NCI-H2227 treated with DMSO at 0.1 percent for 48 hours (cell line): ENCODE measurements around the gene ADIPOR2.
A peak's percentile ranks its signal among the peaks of the same experiment; 100 is the strongest.

Experiments
- DNase-seq: peaks from one replicate; lab custom pipeline; 2025; lab: John Stamatoyannopoulos, UW

ADIPOR2 gene, protein sequence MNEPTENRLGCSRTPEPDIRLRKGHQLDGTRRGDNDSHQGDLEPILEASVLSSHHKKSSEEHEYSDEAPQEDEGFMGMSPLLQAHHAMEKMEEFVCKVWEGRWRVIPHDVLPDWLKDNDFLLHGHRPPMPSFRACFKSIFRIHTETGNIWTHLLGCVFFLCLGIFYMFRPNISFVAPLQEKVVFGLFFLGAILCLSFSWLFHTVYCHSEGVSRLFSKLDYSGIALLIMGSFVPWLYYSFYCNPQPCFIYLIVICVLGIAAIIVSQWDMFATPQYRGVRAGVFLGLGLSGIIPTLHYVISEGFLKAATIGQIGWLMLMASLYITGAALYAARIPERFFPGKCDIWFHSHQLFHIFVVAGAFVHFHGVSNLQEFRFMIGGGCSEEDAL

DNA sequence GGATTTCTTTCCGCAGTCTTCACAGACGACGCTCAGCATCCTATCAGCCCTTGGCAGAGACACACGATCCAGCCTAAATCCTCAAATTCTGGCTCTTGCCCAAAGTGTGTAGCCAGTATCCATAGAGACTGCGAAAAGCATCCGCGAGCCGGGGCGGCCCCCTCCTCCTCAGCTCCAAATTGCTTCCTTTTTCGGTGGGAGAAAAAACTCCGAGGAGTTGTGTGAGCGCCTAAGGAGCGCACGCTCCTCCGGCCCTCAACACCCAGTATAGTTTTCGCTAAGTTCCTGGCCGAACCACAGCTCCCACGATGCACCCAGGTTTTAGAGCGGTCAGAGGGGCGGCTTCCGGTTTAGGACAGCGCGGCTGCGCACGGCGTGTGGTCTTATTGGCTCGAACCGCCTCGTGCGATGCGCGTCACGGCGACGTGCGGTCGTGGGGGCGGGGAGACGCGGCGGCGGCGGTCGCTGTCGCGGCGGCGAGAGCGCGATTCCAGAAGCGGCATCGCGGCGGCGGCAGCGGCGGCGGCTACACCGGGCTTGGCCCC, at the start of gene ADIPOR2:
Gene ADIPOR2, plus strand, starts transcription at position 493 of the 545 bp plus-strand sequence. CDS start 63,274 bp downstream, outside the sequence.
- peak; percentile 66 for DNase-seq

DNA sequence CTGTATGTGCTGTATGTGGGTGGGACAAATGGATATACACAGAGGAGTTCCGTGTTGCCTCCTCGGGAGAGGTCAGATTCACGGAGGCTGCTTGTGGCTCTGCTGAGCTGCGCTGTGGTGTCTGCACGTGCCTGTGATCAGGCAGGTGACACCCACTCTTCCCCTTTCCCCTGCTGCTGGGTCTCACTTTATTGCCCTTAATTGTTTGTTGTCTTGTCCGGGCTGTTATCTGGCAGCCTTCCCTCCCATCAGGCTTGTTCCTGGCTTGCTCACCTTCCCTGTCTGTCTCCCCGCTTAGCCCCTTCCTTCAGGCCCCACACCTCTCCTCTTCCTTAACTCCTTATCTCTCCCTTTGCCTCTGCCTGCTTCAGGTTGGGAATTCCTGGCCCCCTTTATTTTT, 48.4 kb upstream of the ADIPOR2 start:
- DNase-seq, result no peak

DNA sequence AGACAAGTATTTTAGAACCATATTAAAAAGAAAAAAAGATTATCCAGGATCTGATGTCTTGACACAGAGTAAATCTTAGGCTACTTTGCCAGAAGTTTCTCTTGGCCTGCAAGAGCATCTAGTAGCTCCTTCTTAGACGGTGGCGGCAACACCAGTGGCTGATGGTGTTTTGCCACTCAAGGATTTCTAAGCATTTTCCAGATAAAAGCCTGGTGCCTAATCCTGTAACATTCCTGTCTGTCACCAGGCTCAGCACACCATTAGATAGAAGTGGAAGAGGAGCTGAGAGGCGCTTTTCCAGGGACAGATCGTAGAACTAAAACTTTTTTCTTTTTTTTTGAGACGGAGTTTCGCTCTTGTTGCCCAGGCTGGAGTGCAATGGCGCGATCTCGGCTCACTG, 47.8 kb upstream of the ADIPOR2 start:
- DNase-seq, result no peak

DNA sequence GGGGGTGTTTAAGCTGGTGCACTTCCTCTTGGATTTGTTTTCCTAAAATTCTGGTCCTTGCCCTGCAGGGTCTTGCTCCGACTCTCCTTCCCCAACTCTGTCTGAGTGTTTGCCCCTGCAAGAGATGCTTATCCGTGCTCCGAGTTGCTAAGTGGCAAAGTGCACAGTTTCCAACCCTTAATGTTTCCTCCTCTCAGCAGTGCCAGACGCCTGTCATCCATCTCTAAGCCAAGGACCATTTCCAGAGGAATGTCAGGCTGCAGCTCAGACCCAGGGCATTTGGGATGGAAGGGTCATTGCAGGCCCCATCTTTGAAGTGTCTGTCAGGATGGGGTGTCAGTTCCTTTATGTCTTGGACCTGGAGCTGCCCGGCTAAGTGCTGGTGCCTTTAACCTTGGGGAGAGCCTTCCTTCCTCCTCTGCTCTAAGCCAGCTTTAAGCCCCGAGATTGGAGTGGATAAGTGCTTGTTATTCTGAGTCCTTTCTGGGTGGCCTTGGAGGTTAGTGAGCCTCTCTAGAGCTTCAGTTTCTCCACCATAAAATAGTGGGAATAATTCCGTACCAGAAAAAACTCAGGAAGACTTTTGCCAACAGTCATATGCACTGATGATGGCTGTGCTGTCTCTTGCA, 46.9 kb upstream of the ADIPOR2 start:
- no peak for DNase-seq

DNA sequence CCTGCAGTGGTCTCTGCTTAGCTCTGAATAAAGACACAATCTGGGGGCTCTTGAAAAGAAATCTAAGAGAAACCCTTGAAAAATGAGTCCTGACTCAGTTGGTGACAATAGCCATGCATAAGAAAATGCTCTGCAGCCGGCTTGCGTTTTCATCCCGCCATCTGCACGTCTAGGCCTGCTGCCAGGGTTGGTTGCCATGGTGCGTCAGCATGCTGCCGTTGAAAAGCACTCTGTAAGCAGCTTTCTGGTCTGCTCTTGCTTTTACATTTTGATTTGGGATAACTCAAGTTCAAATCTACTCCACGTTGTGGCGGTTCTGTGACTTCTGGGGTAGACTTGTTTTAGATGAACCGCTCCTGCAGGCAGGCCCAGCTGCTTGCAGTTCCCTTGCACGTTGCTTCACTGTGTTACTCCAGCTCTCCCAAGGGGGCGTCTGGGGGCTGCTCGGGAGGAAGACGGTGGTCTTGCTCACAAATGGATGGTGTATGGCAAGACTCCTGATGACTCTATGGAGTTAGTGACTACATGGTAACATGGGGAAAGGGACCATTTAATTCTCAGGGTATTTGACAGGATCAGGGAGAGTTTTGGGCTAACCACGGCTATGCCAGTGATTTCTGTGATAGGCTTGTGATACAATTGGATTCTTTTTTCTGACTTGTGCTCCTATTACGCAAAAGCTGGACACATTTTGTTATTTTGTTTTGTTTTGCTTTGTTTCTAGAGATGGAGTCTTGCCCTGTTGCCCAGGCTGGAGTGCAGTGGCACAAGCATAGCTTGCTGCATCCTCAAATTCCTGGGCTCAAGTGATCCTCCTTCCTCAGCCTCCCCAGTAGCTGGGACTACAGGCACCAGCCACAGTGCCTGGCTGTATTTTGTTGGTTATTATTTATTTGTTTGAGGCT, 46.1 kb upstream of the ADIPOR2 start:
- peak; percentile 2 for DNase-seq

DNA sequence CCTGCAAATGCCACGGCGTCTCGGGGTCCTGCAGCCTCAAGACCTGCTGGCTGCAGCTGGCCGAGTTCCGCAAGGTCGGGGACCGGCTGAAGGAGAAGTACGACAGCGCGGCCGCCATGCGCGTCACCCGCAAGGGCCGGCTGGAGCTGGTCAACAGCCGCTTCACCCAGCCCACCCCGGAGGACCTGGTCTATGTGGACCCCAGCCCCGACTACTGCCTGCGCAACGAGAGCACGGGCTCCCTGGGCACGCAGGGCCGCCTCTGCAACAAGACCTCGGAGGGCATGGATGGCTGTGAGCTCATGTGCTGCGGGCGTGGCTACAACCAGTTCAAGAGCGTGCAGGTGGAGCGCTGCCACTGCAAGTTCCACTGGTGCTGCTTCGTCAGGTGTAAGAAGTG, 45.1 kb upstream of the ADIPOR2 start:
- no peak for DNase-seq

DNA sequence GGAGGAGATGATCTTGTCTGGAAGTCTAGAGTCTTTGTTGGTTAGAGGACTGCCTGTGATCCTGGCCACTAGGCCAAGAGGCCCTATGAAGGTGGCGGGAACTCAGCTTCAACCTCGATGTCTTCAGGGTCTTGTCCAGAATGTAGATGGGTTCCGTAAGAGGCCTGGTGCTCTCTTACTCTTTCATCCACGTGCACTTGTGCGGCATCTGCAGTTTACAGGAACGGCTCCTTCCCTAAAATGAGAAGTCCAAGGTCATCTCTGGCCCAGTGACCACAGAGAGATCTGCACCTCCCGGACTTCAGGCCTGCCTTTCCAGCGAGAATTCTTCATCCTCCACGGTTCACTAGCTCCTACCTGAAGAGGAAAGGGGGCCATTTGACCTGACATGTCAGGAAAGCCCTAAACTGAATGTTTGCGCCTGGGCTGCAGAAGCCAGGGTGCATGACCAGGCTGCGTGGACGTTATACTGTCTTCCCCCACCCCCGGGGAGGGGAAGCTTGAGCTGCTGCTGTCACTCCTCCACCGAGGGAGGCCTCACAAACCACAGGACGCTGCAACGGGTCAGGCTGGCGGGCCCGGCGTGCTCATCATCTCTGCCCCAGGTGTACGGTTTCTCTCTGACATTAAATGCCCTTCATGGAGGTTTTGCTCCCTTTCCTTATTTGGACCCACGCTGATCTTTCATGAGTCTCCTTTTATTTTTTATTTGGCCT, 44.1 kb upstream of the ADIPOR2 start:
- no peak for DNase-seq

DNA sequence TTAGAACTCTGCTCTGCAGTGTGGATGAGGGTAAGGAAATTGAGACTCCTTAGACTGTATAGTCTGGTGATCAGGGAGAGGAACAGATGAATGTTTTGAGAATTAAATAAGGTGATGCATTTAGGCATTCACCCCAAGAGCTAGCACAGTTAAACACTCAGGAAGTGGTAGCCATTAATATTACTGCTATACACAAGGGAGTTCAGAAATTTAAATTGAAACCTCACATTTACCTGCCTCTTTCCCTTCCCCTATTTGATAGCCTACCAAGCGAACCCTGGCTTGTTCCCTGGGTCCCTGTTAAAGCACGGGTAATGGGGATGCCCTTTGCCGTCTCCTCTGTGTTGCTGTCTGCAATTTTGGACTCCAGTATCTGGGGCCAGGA, 43.6 kb upstream of the ADIPOR2 start:
- no peak for DNase-seq

DNA sequence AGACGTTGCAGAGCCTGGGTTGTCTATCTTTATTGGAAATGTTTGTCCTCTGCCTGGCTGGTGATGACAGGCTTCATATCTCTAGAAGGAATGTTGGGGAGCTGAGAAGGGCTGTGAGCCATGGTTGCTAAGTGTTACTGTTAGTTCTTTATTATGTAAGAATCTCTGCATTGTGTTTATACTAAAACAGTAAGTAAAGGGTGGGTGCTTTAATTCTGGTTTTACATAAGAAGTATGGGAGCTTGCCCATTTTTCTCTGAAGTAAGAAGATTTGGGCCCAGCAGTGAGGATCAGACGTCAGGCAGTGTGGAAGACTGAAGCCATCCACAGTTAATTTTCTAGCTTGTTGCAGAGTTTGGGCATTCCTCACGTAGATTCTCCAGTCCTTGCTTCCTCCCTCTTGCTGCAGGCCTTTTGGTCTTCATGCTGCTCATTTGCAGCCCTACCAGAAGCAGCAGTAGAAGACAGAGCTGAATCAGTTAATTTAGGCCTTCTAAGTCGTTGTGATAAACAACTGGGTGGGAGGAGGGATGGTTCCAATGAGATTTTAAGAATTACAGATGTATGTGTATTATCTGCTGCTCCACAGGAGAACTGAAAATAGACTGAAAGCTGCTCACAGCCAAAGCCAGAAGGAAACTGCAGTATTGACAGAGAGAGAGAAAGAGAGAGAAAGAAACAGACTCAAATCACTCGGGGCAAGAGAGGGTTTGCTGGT, 40.5 kb upstream of the ADIPOR2 start:
- no peak for DNase-seq

DNA sequence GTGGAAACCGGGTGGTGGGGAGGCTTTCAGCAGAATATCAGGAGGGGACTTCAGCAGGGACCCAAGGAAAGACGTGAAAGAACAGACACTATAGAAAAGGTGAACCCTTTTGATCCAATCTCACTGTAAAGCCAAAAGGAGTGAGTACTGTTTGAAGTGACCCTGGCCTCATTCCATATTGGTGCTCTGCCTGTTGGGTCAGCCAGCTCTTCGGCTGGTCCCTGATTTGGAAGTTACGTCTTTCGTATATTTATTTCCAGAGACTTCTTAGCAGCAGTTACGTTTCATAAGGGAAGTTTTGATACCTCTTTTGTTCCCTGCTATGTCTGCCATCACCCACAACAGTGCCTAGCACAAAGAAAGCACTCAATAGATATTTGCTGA, 39.9 kb upstream of the ADIPOR2 start:
- DNase-seq, result no peak

DNA sequence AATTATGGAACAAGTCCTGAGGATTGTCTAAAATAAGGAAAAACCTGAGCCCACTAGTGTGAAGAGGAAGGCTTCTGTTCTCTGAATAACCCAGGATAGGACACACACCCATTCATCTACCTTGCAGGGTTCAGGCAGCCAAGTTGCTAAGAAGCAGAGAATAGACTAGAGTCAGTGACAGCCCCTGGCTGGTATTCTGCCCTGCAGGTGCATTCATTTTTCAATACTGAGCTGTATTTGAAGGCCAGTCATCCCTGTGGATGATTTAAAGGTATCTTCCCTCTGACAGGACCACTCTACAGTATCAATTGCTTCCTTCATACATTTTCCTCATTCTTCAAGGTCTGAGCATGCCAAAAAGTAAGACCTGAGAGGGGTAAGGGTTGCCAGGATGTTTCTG, 38.9 kb upstream of the ADIPOR2 start:
- DNase-seq, result no peak

DNA sequence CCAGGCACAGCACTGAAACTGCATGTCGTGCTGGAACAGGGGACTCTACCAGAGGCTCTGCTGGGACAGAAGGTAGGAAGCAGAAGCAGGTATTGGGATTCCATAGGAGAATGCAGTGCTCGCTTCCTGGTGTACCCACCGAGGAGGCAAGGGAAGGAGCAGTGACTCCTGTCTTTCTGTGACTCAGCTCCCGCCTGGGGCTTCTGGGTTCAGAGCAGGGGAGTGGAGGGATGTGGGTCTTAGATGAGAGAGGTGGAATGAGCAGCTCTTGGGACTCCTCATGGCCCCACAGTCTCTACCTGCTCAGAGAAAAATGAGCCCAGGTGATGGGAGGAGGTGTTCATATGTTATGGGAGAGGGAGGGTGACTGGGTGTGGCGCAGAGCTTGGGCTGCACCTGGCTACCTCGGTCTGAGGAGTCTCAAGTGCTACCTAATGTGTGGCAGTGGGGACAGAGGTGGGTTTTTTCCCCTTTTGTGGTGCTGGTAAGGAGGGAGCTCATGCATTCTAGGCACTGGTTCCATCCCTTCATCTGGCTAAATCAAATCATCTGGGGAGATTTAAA, 35.6 kb upstream of the ADIPOR2 start:
- DNase-seq, result no peak

DNA sequence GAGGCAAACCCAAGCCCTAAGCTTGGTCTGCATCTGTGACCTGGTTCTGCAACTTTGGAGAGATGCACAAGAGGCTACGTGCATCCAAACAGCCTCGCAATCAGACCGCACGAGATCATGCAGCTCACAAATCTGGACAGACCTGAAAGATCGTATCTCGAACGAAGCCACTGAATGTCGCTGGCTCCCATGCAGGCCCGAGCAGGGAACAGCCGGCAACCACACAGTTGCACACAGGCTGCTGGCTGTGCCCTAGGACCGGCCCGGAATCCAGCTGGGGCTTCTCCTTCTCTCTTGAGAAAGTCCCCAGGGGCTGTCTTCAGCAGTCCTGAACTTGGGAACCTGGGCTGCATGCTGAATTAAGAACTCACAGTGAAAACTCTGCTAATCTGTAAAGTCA, 34.0 kb upstream of the ADIPOR2 start:
- no peak for DNase-seq

DNA sequence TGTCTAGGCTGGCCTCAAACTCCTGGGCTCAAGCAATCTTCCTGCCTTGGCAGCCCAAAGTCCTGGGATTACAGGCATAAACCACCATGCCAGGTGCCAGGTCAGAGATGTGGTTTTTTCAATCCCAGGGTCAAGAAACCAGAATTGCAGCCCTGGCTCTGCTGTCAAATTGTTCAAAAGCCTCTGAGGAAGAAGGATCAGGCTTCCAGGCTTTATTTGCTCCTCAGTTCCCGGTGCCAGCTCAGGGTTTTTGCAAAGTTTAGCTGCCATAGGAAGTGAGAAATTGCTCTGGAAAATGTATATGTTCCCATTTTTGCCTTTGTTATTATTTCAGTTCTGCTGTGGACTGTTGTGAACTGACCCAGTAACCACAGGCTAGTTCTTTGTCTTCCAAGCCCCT, 33.2 kb upstream of the ADIPOR2 start:
- DNase-seq, result no peak

DNA sequence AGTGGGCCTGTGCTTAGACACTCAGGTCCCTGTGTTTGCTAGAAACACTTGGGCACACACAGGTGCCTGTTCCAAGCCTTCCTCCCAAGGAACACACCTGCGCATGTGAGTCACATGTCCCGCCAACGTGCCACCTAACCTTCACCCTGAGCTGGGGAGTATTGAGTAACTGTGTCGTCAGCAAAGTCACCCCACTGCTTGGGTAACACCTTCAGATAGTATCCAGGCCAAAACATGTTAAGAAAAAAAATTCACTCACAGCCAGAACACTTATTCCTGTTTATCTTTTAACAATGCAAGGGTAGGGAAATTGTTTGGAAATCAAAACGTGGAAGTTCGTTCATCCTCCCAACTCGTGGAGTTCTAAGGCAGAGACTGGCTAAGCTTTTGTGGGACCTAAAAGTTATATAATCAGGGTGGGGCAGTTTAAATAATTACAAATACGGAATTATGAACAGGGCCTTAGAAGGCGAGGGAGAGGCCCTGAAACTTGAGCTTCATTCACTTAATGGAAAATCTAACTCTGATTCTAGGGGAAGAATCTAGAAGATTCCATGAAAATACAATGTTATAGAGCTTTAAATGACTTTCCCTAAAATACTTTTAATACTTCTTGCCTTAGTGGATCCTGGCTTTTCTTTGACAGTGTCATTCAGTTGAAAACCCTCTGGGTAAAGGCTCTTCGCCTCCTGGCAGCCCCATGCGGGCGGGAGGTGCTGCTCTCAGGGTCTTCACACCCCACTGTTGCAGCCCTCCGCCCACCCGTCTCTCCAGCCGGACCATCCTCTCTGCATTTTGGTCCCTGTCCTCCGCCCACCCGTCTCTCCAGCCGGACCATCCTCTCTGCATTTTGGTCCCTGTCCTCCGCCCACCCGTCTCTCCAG, 30.3 kb upstream of the ADIPOR2 start:
- no peak for DNase-seq

DNA sequence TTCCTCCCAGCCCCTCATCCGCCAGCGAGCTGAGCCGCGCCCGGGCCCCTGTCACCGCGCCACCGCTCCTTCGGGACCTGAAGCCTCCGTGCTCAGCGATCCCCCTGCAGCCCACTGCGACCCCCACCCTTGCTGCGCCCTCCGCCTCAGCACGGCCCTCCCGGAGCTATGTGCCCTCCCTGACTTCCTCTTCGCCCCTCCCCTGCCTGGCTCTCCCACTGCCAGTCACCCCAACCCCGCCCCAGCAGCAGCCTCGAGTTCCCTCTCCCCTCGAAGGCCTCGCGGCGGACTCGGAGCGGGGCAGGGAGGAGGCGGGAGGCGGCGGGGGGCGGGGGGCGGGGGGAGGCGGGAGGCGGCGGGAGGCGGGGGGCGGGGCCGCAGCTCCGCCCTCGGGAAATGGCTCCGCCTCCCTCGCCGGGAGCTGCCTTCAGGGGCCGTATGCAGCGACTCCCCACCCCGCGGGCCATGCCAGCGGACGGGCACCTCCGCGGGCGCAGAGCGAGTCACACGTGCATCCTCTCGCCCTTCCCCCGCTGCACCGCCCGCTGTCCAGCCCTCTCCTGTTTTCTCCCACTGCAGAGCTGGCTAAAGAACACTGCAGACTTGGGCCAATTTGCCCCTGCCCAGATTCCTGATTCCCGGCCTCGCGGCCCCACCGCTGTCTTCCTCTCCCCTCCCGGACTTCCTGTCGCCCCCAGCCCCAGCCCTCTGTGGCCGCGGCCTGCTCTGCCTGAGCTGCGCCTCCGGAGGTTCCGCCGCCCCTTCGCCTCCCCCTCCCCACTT, 29.1 kb upstream of the ADIPOR2 start:
- peak; percentile 45 for DNase-seq

DNA sequence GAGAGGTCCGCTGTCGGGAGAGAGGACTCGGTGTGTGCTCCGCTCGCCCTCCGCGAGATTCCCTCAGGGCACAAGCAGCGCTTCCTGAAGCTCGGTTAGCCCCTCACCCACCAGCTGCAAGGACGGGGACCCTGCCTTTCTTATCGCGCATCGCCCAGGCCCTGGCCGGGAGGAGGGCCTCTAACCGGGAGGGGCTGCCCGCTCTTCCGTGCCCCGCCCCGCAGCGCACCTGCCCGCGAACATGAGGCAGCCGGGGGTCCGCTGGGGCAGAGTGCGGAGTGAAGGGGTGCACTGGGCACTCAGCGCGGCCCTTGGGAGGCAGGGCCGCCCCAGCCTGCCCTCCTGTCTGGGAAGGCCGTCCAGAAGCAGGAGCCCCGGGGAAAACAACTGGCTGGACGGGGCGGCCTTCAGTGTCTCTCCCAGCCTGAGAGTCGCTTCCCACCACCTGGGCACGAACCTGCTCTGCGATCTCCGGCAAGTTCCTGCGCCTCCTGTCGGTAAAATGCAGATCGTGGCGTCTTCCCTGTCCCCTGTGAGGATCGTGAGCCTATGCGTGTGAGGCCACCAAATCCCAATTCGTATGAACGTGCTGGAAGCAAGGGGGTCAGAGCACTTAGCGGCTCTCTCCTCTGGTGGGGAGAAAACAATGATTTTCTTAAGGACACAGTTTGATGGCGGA, 28.0 kb upstream of the ADIPOR2 start:
- DNase-seq, result peak; percentile 7

DNA sequence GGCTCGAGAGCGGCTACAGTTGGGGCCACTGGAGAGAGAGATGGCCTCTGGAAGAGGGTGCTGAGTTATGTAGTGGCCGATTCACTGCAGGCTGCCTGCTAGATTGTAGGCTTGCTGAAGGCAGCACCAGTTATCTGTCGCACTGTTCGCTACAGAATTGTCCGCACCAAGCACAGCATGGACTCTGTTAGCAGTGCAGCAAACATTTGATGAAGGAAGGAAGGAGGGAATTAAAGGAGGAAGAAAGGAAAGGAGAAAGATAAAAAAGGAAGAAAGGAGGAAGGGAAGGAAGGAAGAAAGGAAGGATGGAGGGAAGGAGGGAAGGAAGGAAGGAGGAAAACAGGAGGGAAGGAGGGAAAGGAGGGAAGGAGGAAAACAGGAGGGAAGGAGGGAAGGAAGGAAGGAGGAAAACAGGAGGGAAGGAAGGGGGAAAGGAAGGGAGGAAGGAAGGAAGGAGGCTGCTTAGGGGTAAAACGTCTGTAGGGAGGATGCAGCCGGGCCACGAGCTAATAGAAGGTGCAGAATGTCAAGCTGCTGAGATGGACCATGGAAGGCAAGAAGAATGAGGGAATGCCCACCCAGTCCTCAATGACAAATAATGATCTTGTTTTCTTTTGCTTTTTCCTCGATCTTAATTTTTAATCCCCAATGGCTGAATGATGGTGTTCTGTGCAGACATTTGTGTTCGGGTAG, 27.3 kb upstream of the ADIPOR2 start:
- no peak for DNase-seq
